ENCODE data around the gene TRIB2.

DNA sequence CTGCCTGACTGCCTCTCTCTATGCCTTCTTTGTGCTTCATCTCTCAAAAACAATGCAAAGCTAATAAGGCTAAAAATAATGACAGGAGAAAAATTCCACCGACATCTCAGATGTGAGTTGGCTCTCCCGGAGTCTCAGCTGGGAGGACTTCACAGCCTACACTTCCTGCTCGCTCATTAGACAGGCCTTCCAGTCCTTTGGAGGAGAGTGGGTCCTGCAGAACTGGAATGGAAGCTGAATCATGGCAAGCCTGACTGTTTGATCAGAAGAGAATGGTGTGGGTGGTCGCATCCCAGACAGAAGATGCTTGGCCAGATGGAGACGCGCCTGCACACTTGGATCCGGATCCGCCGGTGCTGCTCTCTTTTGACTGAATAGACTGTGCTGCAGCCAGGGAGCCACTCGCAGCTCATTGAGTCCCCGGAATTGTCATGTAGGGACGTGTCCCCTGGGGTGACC is 49.7 kb downstream of the TRIB2 start:
- no peak for TF ChIP-seq POLR2A (IDR thresholded peaks at IDR 0.05)
- TF ChIP-seq, protein P1, sequence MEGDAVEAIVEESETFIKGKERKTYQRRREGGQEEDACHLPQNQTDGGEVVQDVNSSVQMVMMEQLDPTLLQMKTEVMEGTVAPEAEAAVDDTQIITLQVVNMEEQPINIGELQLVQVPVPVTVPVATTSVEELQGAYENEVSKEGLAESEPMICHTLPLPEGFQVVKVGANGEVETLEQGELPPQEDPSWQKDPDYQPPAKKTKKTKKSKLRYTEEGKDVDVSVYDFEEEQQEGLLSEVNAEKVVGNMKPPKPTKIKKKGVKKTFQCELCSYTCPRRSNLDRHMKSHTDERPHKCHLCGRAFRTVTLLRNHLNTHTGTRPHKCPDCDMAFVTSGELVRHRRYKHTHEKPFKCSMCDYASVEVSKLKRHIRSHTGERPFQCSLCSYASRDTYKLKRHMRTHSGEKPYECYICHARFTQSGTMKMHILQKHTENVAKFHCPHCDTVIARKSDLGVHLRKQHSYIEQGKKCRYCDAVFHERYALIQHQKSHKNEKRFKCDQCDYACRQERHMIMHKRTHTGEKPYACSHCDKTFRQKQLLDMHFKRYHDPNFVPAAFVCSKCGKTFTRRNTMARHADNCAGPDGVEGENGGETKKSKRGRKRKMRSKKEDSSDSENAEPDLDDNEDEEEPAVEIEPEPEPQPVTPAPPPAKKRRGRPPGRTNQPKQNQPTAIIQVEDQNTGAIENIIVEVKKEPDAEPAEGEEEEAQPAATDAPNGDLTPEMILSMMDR (IDR thresholded peaks at IDR 0.05 in 4 of 5, conservative IDR thresholded peaks at IDR 0.05 in 1 of 5), result no peak
